ENCODE measurements around the gene TMEM242. TPM values are rescaled to one million over a fixed set of nuclear protein-coding genes. Genes with fewer than 3 reads are reported as not detected.

TMEM242 gene
- total RNA-seq, 4 donors from 2014 or later = 3.9 to 7.7 (median 6.3) TPM

GRCh38 chr6:157259443-157259842 is 63.9 kb downstream of the TMEM242 start:
- Histone ChIP-seq H3K9me3 (no peaks in the 10 kb centered on the region), H3K36me3 (no peaks in the 10 kb centered on the region), H3K27me3 (no peaks in the 10 kb centered on the region), H3K27ac (no peak overlapping the region), H3K4me3 (no peak overlapping the region), H3K4me1 (no peaks in the 10 kb centered on the region)
- no peak for DNase-seq
- intact Hi-C loops (cut with DNase I; ENCODE audit: low total_unique reads) = no loop called here
- TF ChIP-seq POLR2A (IDR thresholded peaks at IDR 0.05) = no peak
- TF ChIP-seq, protein P1, sequence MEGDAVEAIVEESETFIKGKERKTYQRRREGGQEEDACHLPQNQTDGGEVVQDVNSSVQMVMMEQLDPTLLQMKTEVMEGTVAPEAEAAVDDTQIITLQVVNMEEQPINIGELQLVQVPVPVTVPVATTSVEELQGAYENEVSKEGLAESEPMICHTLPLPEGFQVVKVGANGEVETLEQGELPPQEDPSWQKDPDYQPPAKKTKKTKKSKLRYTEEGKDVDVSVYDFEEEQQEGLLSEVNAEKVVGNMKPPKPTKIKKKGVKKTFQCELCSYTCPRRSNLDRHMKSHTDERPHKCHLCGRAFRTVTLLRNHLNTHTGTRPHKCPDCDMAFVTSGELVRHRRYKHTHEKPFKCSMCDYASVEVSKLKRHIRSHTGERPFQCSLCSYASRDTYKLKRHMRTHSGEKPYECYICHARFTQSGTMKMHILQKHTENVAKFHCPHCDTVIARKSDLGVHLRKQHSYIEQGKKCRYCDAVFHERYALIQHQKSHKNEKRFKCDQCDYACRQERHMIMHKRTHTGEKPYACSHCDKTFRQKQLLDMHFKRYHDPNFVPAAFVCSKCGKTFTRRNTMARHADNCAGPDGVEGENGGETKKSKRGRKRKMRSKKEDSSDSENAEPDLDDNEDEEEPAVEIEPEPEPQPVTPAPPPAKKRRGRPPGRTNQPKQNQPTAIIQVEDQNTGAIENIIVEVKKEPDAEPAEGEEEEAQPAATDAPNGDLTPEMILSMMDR (IDR thresholded peaks at IDR 0.05 in 4 of 5, conservative IDR thresholded peaks at IDR 0.05 in 1 of 5) = no peak
- in situ Hi-C loops (cut with MboI; ENCODE audit: low sequenced_read_pairs in 4 of 4) = loop anchor here in 1 of 4 donors (25.0 kb wide), 1 partner anchor 697 kb away; no protein-coding TSS in a partner anchor
- ATAC-seq = no peak

- DNase-seq (no peak), ATAC-seq (no peak)
- no peaks in the 10 kb centered on the region for H3K9me3 ChIP-seq
- intact Hi-C loops (cut with DNase I; ENCODE audit: low total_unique reads) (no loop called here), in situ Hi-C loops (cut with MboI; ENCODE audit: low sequenced_read_pairs in 4 of 4) (loop anchor here in 1 of 4 donors (25.0 kb wide), 1 partner anchor 697 kb away; no protein-coding TSS in a partner anchor)
- H3K4me3 ChIP-seq = no peak overlapping the region
- H3K36me3 ChIP-seq = no peaks in the 10 kb centered on the region
- H3K27ac ChIP-seq = no peak overlapping the region
- TF ChIP-seq, protein P1 (IDR thresholded peaks at IDR 0.05 in 4 of 5, conservative IDR thresholded peaks at IDR 0.05 in 1 of 5) = no peak
- TF ChIP-seq POLR2A (IDR thresholded peaks at IDR 0.05) = no peak
- no peaks in the 10 kb centered on the region for H3K27me3 ChIP-seq
- peaks cover 0 to 2% of the 10 kb centered on the region in 2 donors for H3K4me1 ChIP-seq
Observed at GRCh38 chr6:157258878-157259277, 64.4 kb downstream of the TMEM242 start.

DNA sequence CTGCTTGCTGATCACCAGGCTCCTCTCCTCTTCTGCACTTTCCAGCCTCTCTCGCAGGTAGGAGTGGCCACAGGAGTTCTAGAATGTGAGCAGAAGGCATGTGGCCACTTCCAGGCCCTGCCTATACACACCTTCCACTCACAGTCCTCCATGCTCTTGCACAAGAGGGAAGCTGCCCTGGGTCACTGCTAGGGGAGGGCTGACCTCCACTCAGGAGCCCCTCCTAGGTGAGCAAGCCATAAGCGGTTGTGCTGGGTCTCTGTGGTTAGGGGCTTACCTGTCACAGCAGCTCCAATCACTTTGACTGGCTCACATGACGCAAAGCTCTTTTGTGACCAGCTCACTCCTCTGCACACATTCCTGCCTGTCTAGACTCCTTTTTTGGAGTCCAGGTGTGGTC is 68.2 kb downstream of the TMEM242 start:
- Histone ChIP-seq H3K36me3 (no peaks in the 10 kb centered on the region), H3K4me1 (peaks cover 0 to 5% of the 10 kb centered on the region in 2 donors), H3K27ac (no peak overlapping the region), H3K4me3 (no peak overlapping the region), H3K27me3 (no peaks in the 10 kb centered on the region), H3K9me3 (no peaks in the 10 kb centered on the region)
- DNase-seq (no peak), ATAC-seq (no peak)
- intact Hi-C loops (cut with DNase I; ENCODE audit: low total_unique reads) = no loop called here
- TF ChIP-seq POLR2A (IDR thresholded peaks at IDR 0.05) = no peak
- TF ChIP-seq, protein P1 (IDR thresholded peaks at IDR 0.05 in 4 of 5, conservative IDR thresholded peaks at IDR 0.05 in 1 of 5) = no peak
- in situ Hi-C loops (cut with MboI; ENCODE audit: low sequenced_read_pairs in 4 of 4) = loop anchor here in 1 of 4 donors (25.0 kb wide), 1 partner anchor 693 kb away; no protein-coding TSS in a partner anchor

DNA sequence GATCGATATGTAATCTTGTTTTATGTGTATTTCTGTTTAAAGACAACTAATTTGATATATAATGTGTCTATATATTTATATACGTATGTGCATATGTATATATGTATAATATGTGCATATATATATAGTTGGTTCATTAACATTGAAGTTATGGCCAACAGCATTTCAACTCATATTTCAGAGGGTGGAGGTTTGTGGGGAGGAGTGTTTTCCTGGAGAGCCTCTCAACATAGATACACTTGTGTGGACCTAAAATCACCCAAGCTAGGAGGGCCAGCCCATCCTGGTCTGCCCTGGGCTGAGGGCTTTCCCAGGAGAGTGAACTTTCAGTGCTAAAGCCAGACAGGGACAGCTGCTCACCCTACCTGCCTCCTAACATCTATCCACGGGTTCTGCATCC is 68.8 kb downstream of the TMEM242 start:
- ATAC-seq = no peak
- TF ChIP-seq POLR2A (IDR thresholded peaks at IDR 0.05) = no peak
- TF ChIP-seq, protein P1 (IDR thresholded peaks at IDR 0.05 in 4 of 5, conservative IDR thresholded peaks at IDR 0.05 in 1 of 5) = no peak
- H3K36me3 ChIP-seq = no peaks in the 10 kb centered on the region
- H3K4me3 ChIP-seq = no peak overlapping the region
- in situ Hi-C loops (cut with MboI; ENCODE audit: low sequenced_read_pairs in 4 of 4) (loop anchor here in 1 of 4 donors (25.0 kb wide), 1 partner anchor 692 kb away; no protein-coding TSS in a partner anchor), intact Hi-C loops (cut with DNase I; ENCODE audit: low total_unique reads) (no loop called here)
- no peaks in the 10 kb centered on the region for H3K9me3 ChIP-seq
- no peaks in the 10 kb centered on the region for H3K27me3 ChIP-seq
- H3K27ac ChIP-seq = no peak overlapping the region
- DNase-seq = no peak
- H3K4me1 ChIP-seq = peaks cover 0 to 5% of the 10 kb centered on the region in 2 donors

DNA sequence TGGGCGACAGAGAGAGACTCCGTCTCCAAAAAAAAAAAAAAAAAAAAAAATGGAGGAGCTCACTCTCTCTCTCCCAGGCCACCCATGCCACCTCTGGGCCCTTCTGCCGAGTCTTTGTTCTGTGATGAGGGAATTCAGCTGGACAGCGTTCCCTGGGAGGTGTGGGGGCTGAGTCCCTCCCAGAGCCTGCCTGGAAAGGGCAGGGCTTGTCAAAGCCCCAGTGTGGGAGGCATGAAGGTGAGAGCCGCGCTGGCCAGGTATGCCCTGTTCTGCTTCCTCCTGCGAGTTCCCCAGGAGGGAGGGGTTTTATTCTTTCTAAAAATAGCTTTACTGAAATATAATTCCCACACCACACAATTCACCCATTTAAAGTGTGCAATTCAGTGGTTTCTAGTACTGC is 69.6 kb downstream of the TMEM242 start:
- no peak for ATAC-seq
- H3K9me3 ChIP-seq = no peaks in the 10 kb centered on the region
- H3K36me3 ChIP-seq = no peaks in the 10 kb centered on the region
- no peak overlapping the region for H3K27ac ChIP-seq
- intact Hi-C loops (cut with DNase I; ENCODE audit: low total_unique reads) (no loop called here), in situ Hi-C loops (cut with MboI; ENCODE audit: low sequenced_read_pairs in 4 of 4) (loop anchor here in 1 of 4 donors (25.0 kb wide), 1 partner anchor 691 kb away; no protein-coding TSS in a partner anchor)
- H3K4me1 ChIP-seq = peaks cover 0 to 5% of the 10 kb centered on the region in 2 donors
- H3K27me3 ChIP-seq = no peaks in the 10 kb centered on the region
- no peak for DNase-seq
- no peak for TF ChIP-seq POLR2A (IDR thresholded peaks at IDR 0.05)
- TF ChIP-seq, protein P1 (IDR thresholded peaks at IDR 0.05 in 4 of 5, conservative IDR thresholded peaks at IDR 0.05 in 1 of 5) = no peak
- H3K4me3 ChIP-seq = no peak overlapping the region
